Activated CD4-positive, alpha-beta T cell treated with anti-CD3 and anti-CD28 coated beads, Interleukin-2, Interleukin-6, amounts not matched to agents 100 ng/mL and 50 ng/mL, durations not matched to agents 16 hours and 8 hours (primary cell): ENCODE measurements around the gene CREBZF.
"Not testable (repeated sequence)": the region's sequence is repeated elsewhere in the genome, so short reads cannot be mapped to it uniquely, and the experiment has no call there.

ENCODE experiments used
- DNase-seq: peaks from one replicate; pipeline ENCODE4 v3.0.0-alpha.2; 2020

The CREBZF gene

GRCh38 chr11:85664615-85665481 lies at the start of gene CREBZF:
Gene CREBZF, minus strand, starts transcription at chr11:85665129. Its CDS starts 254 bp downstream, at chr11:85664875.
- DNase-seq: peak; percentile 98

- DNase-seq: no peak
These were observed 48.0 kb upstream of the CREBZF start for GRCh38 chr11:85712953-85713352.

DNA sequence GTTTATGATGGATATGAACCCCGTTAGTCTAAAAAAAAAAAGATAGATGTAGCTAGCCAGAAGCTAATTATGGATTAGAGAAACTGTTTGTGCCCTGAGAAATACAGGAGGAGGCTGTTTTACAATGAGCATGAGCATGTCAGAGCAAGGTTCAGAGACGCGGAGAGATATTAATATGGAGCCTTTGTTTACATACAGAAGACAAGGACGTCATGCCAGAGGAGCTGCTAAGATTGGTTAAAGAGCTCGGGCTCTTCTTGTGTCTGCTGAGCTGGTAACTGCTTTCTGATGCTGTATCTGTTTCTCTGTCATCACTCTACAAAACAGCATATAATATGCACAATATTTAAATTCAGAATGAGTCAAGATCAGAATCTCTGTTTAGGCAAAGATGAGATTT lies 46.0 kb upstream of the CREBZF start:
- DNase-seq: no peak

DNA sequence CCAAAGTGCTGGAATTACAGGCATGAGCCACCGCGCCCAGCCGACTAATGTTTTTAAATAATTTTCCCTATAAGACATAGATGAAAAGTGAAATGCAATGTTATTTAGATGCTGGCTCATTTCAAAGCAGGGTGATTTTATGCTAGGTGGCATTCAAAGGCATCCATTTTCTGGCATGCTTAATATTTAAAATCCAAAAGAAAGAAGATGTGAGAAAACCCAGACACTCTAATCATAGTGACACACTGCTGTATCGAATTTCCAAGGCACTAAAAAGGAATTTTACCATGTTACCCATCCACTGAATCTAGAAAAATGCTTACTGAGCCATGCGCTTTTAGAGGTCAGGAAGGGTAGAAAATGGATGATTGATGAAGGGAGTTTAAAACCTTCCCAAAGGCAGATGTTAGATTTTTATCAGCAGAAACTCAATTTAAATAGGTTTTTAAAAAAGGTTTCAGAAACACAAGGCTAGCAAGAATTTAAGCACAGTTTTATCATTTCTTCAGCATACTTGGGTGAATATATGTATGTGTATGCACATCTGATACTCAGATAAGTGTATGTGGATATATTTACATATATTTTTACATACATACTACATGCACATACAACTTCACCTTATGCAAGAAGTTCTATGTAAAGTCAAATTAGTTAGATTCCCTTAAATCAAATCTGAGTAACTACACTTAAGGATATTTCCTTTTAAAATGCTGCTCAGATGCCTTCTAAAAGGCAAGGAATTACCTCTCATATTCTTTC lies 45.2 kb upstream of the CREBZF start:
- DNase-seq: no peak

DNA sequence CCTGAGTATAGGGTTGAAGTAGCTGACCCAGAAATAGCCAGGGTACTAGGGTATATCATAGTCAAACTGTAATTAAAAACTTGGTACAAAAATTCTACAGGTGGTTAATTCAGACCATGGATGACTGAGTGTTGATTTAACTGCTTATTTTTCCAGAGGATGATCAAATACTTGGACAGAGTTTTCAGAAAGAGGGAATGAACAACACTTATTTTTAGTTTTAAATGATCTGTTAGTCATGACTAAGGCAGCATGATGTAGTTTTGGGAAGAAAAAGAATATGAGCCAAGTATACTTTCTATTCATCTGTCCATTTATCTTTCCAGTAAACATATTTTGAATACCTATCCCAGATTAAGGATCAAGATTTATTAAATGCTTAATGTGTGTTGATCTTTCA lies 40.9 kb upstream of the CREBZF start:
- no peak for DNase-seq

DNA sequence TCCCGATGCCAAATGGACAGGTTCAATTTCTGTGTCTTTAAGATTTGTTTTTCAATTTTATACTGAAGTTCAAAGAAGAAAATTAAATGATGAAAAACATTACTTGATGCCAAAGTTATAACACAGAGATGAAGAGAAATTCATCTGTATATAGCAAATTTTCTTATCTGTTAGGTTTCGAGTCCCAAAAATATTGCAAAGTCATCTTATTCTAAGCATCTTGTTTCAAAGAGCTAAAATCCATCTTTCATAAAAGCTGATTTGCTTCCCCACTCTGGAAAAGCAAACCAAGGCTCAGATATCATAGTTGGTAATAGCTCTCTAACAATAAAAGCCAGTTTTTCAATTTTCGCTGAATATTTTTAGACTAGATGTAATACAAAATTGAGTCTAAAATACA lies 40.0 kb upstream of the CREBZF start:
- DNase-seq: no peak

- DNase-seq: peak; percentile 22
These were observed 35.2 kb upstream of the CREBZF start for GRCh38 chr11:85699957-85700741.

GRCh38 chr11:85698195-85698594 lies 33.3 kb upstream of the CREBZF start:
- no peak for DNase-seq

- DNase-seq: no peak
These were observed 32.8 kb upstream of the CREBZF start for GRCh38 chr11:85697747-85698146.

- DNase-seq: no peak
These were observed 30.6 kb upstream of the CREBZF start for GRCh38 chr11:85695546-85695945.

DNA sequence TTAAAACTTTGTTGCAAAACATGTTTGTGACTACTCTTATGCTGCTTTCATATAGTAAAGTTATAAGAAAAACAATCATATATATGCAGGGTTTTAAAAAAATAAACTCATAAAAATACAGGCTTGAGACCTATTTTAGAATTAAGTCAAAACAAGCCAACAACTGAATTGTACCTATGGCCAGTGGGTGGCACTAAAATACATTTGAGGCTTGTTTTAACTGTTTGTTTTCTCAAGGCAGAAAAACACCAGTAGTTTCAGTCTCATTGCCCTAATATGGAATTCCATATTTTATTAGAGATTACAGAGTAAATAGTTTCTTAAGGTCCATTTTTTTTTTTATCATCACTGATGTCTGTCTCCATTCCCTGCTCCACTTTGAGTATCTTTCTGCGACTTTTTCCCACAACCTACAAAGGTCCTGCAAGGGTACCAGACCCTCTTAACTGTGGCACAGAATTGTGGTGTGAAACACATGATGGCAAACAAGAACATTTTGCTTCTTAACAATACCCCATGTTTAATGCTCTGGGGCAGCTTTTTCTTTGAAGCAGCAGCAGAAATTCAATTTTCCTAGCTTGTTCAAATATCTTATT lies 29.6 kb upstream of the CREBZF start:
- peak; percentile 47 for DNase-seq

GRCh38 chr11:85685820-85686459 lies 21.0 kb upstream of the CREBZF start, which contains the start of gene CCDC89:
Gene CCDC89, minus strand, starts transcription at chr11:85686195. Its CDS starts 65 bp downstream, at chr11:85686130.
- DNase-seq: no peak

- no peak for DNase-seq
These were observed 20.3 kb upstream of the CREBZF start for GRCh38 chr11:85685125-85685819.

DNA sequence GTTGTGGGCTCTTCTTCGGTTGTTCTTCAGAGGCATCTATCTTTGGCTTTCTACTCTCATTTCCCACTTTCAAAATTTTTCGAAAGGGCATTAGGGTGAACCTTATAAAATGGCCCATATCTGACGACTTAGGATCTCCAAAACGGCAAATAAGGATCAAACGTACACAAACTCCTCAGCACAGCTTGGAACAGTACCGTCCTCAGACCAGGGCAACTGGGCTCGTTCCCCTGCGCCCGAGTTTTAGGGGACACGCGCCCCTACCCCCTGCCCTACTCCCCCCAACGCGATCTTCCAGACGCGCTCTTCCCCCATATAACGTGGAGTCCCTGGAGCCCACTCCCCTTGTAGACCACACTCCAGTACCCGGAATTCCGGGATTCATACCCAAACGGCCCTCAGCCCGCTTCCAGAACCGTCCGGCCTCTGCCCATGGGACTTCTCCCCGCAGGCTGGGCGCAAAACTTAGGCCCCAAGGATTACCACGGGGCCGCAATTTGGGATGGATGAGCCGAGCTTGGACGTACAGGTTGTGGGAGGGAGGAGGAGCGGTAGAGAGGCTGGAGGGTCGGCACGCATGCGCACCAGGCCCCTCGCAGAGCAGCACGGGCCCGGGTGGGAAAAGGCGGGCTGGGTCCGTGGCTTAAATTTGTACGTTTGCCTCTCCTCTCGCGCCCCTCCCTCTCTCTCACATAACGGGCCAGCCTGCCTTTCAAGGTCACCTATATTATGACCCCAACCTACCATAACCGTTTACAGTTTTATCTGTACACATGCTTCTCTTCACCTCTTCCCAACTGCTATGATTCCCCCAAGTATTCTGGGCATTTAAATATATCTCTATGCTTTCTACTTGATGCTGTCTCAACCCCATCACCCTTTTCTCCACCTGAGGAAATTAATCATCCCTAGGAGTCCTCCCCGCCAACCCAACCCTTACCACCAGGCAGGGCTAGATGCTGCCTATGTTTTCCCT lies 17.7 kb upstream of the CREBZF start:
- peak; percentile 71 for DNase-seq

DNA sequence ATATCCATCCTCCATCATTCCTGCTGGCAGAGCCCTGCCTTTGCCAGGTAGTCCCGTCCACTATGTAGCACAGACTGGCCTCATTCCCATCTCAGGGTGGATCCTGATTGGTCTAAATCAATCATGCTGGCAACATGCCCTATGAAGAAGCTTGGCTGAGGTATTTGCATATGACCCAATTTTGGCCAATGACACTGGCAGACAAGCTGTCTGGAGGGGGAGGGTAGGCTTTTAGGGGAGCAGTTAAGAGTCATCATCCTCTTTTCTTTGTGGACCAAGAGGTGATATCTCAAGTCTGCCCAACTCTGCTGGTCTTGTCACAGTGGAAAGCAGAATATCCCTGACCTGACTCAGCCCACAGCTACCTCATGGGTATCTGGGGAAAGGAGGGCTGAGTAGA lies 16.0 kb upstream of the CREBZF start:
- no peak for DNase-seq

DNA sequence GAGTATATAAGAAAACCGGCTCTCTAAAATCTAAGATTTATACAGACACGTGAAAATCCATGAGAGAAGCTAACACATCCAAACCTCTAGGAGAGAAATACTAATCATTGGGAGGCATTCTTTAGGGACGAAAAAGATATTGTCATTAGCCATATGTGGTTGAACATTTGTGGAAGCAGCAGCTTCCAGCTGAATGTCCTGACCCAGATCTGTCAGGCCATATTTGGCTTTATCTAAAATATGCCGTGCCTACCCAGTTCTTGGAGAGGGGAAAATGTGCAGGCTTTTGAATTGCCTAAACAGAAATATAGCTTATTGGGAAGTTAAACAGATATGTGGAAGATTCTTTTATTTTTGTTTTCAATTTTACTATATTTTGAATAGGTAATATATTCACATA lies 14.6 kb upstream of the CREBZF start:
- no peak for DNase-seq

DNA sequence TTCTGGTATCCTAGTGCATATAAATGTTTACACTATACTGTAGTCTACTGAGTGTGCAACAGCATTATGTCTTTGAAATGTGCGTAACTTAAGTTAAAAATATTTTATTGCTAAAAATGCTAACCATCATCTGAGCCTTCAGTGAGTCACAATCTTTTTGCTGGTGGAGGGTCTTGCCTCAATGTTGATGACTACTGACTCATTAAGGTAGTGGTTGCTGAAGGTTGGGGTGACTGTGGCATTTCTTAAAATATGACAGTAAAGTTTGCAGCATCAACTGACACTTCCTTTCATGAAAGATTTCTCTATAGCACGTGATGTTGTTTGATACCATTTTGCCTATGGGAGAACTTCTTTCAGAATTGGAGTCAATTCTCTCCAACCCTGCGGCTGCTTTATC lies 8.5 kb upstream of the CREBZF start:
- peak; percentile 61 for DNase-seq

DNA sequence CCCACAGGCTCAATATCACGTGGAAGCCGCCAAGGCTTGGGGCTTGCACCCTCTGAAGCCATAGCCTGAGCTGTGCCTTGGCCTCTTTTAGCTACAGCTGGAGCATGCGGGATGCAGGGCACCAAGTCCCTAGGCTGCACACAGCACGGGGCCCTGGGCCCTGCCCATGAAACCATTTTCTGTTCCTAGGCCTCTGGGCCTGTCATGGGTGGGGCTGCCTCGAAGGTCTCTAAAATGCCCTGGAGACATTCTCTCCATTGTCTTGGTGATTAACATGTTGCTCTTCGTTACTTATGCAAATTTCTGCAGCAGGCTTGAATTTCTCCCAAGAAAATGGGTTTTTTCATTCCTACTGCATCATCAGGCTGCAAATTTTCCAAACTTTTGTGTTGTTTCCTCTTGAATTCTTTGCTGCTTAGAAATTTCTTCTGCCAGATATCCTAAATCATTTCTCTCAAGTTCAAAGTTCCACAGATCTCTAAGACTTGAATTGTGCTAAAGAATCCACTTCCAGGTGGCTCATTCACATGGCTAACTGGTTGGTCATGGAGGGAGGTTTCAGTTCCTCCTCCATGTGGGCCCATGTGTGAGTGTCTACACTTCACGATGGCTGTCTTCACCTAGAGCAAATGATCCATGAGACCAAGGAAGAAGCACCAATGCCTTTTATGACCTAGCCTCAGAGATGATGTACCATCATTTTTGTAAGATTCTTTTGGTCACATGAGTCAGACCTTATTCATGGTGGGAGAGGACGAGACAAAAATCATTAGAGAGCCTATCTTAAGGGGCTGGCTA lies 7.4 kb upstream of the CREBZF start:
- no peak for DNase-seq

- not testable (repeated sequence) for DNase-seq
These were observed 6.2 kb upstream of the CREBZF start for GRCh38 chr11:85670949-85671663.
